Measurements from ENCODE around the gene ZIC5. TPM values are rescaled to one million over a fixed set of nuclear protein-coding genes. Genes with fewer than 3 reads are reported as not detected.

ZIC5 gene
- total RNA-seq, 1 donor from 2014 or later = 0.27 TPM

GRCh38 chr13:99922631-99923404, 48.7 kb downstream of the ZIC5 start:
- H3K4me3 ChIP-seq (ENCODE audit: insufficient read depth, low read depth, low read length) = no peak overlapping the region
- no peak overlapping the region for H3K9ac ChIP-seq (ENCODE audit: low read length)
- no peak overlapping the region for H3K4me2 ChIP-seq (ENCODE audit: low read length)
- no peaks in the 10 kb centered on the region for H3K36me3 ChIP-seq (ENCODE audit: insufficient read depth, low read length)
- H3K4me1 Mint-ChIP-seq (ENCODE audit: low read depth, unreplicated experiment) = no peaks in the 10 kb centered on the region
- peaks cover 2% of the 10 kb centered on the region for H3K27me3 ChIP-seq (ENCODE audit: insufficient read depth, low read length)
- H3K9me3 ChIP-seq (ENCODE audit: insufficient read depth, low read depth, low read length) = no peaks in the 10 kb centered on the region
- no peak overlapping the region for H3K27ac Mint-ChIP-seq (ENCODE audit: unreplicated experiment)
- H3K79me2 ChIP-seq (ENCODE audit: insufficient read depth, low read length) = no peaks in the 10 kb centered on the region
- H2AFZ ChIP-seq (ENCODE audit: low read depth, low read length) = no peak overlapping the region
- no peak overlapping the region for H3K27ac ChIP-seq (ENCODE audit: low read depth, low read length)
- no peaks in the 10 kb centered on the region for H3K36me3 Mint-ChIP-seq (ENCODE audit: low read depth, unreplicated experiment)
- no peaks in the 10 kb centered on the region for H3K9me3 Mint-ChIP-seq (ENCODE audit: unreplicated experiment)
- no peaks in the 10 kb centered on the region for H3K4me1 ChIP-seq (ENCODE audit: insufficient read depth, low read length)
- no peaks in the 10 kb centered on the region for H4K20me1 ChIP-seq (ENCODE audit: insufficient read depth, low read length)
- no peak for DNase-seq (ENCODE audit: low read depth)
- no peak for TF ChIP-seq EZH2 (IDR thresholded peaks at IDR 0.05; ENCODE audit: insufficient read depth, low read length)
- no peak for TF ChIP-seq CTCF (IDR thresholded peaks at IDR 0.05; ENCODE audit: insufficient read depth, low read depth, low read length)
- no peak for FAIRE-seq
- H3K4me3 Mint-ChIP-seq (ENCODE audit: unreplicated experiment) = no peak overlapping the region
- peaks cover 22% of the 10 kb centered on the region for H3K27me3 Mint-ChIP-seq (ENCODE audit: low read depth, unreplicated experiment)

- Histone ChIP-seq H3K27ac (ENCODE audit: low read depth, low read length) (no peak overlapping the region), H3K27me3 (ENCODE audit: insufficient read depth, low read length) (peaks cover 2% of the 10 kb centered on the region), H3K4me3 (ENCODE audit: insufficient read depth, low read depth, low read length) (no peak overlapping the region), H3K79me2 (ENCODE audit: insufficient read depth, low read length) (no peaks in the 10 kb centered on the region), H4K20me1 (ENCODE audit: insufficient read depth, low read length) (no peaks in the 10 kb centered on the region), H3K4me2 (ENCODE audit: low read length) (no peak overlapping the region), H3K4me1 (ENCODE audit: insufficient read depth, low read length) (no peaks in the 10 kb centered on the region), H3K36me3 (ENCODE audit: insufficient read depth, low read length) (no peaks in the 10 kb centered on the region), H3K9me3 (ENCODE audit: insufficient read depth, low read depth, low read length) (no peaks in the 10 kb centered on the region), H2AFZ (ENCODE audit: low read depth, low read length) (no peak overlapping the region), H3K9ac (ENCODE audit: low read length) (no peak overlapping the region)
- TF ChIP-seq CTCF (IDR thresholded peaks at IDR 0.05; ENCODE audit: insufficient read depth, low read depth, low read length) (no peak), EZH2 (IDR thresholded peaks at IDR 0.05; ENCODE audit: insufficient read depth, low read length) (no peak)
- no peak for DNase-seq (ENCODE audit: low read depth)
- no peak overlapping the region for H3K4me3 Mint-ChIP-seq (ENCODE audit: unreplicated experiment)
- no peaks in the 10 kb centered on the region for H3K36me3 Mint-ChIP-seq (ENCODE audit: low read depth, unreplicated experiment)
- H3K4me1 Mint-ChIP-seq (ENCODE audit: low read depth, unreplicated experiment) = no peaks in the 10 kb centered on the region
- H3K9me3 Mint-ChIP-seq (ENCODE audit: unreplicated experiment) = peaks cover 1% of the 10 kb centered on the region
- no peak for FAIRE-seq
- H3K27ac Mint-ChIP-seq (ENCODE audit: unreplicated experiment) = no peak overlapping the region
- H3K27me3 Mint-ChIP-seq (ENCODE audit: low read depth, unreplicated experiment) = peaks cover 26% of the 10 kb centered on the region
These were observed 52.4 kb downstream of the ZIC5 start for GRCh38 chr13:99919132-99919531.
